CD14-positive monocyte (primary cell): Measurements from ENCODE around the gene PLA2G4D. TPM values are rescaled to one million over a fixed set of nuclear protein-coding genes. Genes with fewer than 3 reads are reported as not detected.

Experiments
- DNase-seq, 3 donors: peaks; one replicate each; pipeline ENCODE4 v3.0.0-alpha.2; 2011 to 2022
- H2AFZ ChIP-seq: 2 replicates; pipeline ENCODE4 v1.6.0; 2012; ENCODE audit warnings: mild to moderate bottlenecking, low read depth, low read length, inconsistent platforms; ENCODE audit not compliant: insufficient read depth, poor library complexity, severe bottlenecking
- H3K27ac ChIP-seq, 2 donors: 1 replicate in 1 of 2; 2 replicates in 1 of 2; pipeline ENCODE4 v1.5.1; 2012 to 2013; ENCODE audit warnings: low read length in 2 of 2, control low read depth in 1 of 2, inconsistent platforms in 1 of 2, low read depth in 1 of 2, mild to moderate bottlenecking in 1 of 2
- H3K27me3 ChIP-seq, 2 donors: one replicate each; pipeline versions ENCODE4 v1.6.0 to v1.6.1; 2011 to 2013; ENCODE audit warnings: low read length in 2 of 2; ENCODE audit not compliant: control insufficient read depth in 2 of 2, insufficient read depth in 2 of 2
- H3K36me3 ChIP-seq, 2 donors: replicated peaks in 1 of 2; 1 replicate in 1 of 2; 2 replicates in 1 of 2; pipeline versions ENCODE4 v1.5.1 to v1.6.1; 2012 to 2013; ENCODE audit warnings: low read length in 2 of 2, control low read depth in 1 of 2, inconsistent platforms in 1 of 2, mild to moderate bottlenecking in 1 of 2; ENCODE audit not compliant: insufficient read depth in 2 of 2, control insufficient read depth in 1 of 2
- H3K4me1 ChIP-seq, 2 donors: 1 replicate in 1 of 2; 2 replicates in 1 of 2; pipeline versions ENCODE4 v1.5.1 to v1.6.1; 2012 to 2013; ENCODE audit warnings: low read length in 2 of 2, control low read depth in 1 of 2, inconsistent platforms in 1 of 2, mild to moderate bottlenecking in 1 of 2, moderate library complexity in 1 of 2; ENCODE audit not compliant: insufficient read depth in 2 of 2, control insufficient read depth in 1 of 2
- H3K4me2 ChIP-seq: replicated peaks from 2 replicates; pipeline ENCODE3; 2012; ENCODE audit warnings: low read length, moderate library complexity, mild to moderate bottlenecking; ENCODE audit not compliant: poor library complexity, severe bottlenecking; ENCODE audit errors: extremely low read depth
- H3K4me3 ChIP-seq, 3 experiments: fragments of 200-600 bp in 1 of 3; sonication (generic) in 1 of 3; replicated peaks in 1 of 3; 1 replicate in 2 of 3; 2 replicates in 1 of 3; pipeline ENCODE4 v1.5.1; 2011 to 2013; ENCODE audit warnings: low read length in 3 of 3, mild to moderate bottlenecking in 3 of 3, control low read depth in 2 of 3, low read depth in 2 of 3, inconsistent platforms in 1 of 3, moderate library complexity in 1 of 3
- H3K79me2 ChIP-seq: 2 replicates; pipeline ENCODE4 v1.6.0; 2012; ENCODE audit warnings: mild to moderate bottlenecking, control low read depth, inconsistent platforms, low read length, moderate library complexity; ENCODE audit not compliant: insufficient read depth
- H3K9ac ChIP-seq: 2 replicates; pipeline ENCODE4 v1.6.0; 2017; ENCODE audit warnings: low read length, mild to moderate bottlenecking; ENCODE audit not compliant: insufficient read depth, poor library complexity, severe bottlenecking
- H3K9me3 ChIP-seq, 2 donors: replicated peaks in 1 of 2; 1 replicate in 1 of 2; 2 replicates in 1 of 2; pipeline versions ENCODE4 v1.5.1 to v1.6.1; 2012 to 2013; ENCODE audit warnings: low read length in 2 of 2, control low read depth in 1 of 2; ENCODE audit not compliant: control insufficient read depth in 1 of 2, insufficient read depth in 1 of 2
- H4K20me1 ChIP-seq: 2 replicates; pipeline ENCODE4 v1.6.0; 2012; ENCODE audit warnings: mild to moderate bottlenecking, low read length, control low read depth, moderate library complexity; ENCODE audit not compliant: insufficient read depth
- H3K27ac Mint-ChIP-seq, 7 donors: one replicate each; pipeline ENCODE4 v1.8.0; 2020; ENCODE audit warnings: mild to moderate bottlenecking in 7 of 7, mixed read lengths in 7 of 7, moderate library complexity in 6 of 7, inconsistent platforms in 2 of 7
- H3K27me3 Mint-ChIP-seq, 3 donors: one replicate each; pipeline ENCODE4 v1.8.0; 2021 to 2022; ENCODE audit warnings: low read depth in 3 of 3, mild to moderate bottlenecking in 3 of 3, mixed read lengths in 3 of 3, moderate library complexity in 3 of 3, inconsistent platforms in 1 of 3
- H3K36me3 Mint-ChIP-seq, 2 donors: one replicate each; pipeline ENCODE4 v1.8.0; 2020; ENCODE audit warnings: mixed read lengths in 2 of 2, inconsistent platforms in 1 of 2, mild to moderate bottlenecking in 1 of 2
- H3K4me1 Mint-ChIP-seq: one replicate; pipeline ENCODE4 v1.8.0; 2020; ENCODE audit warnings: mild to moderate bottlenecking, mixed read lengths
- H3K4me3 Mint-ChIP-seq, 2 donors: one replicate each; pipeline ENCODE4 v1.8.0; 2020; ENCODE audit warnings: mild to moderate bottlenecking in 2 of 2, mixed read lengths in 2 of 2, moderate library complexity in 1 of 2
- H3K9me3 Mint-ChIP-seq, 7 donors: one replicate each; pipeline ENCODE4 v1.8.0; 2020 to 2022; ENCODE audit warnings: mixed read lengths in 7 of 7, mild to moderate bottlenecking in 6 of 7, moderate library complexity in 6 of 7, inconsistent platforms in 2 of 7
- WGBS: methylation state at CpG from one replicate; pipeline ENCODE4 v1.1.5; 2013; ENCODE audit warnings: missing lambda C conversion rate; ENCODE audit not compliant: insufficient coverage; 5-methylcytosine and 5-hydroxymethylcytosine counted together
- intact Hi-C, 2 donors: fragments of 100-400 bp; cut with micrococcal nuclease; formaldehyde crosslinking; loops; one replicate each; pipeline versions ENCODE4 v1.15.0 to v1.15.1; 2023
- polyA plus RNA-seq, 3 donors: library from polyadenylated mRNA; depleted of rRNA in 1 of 3; unstranded in 2 of 3; stranded (reverse) in 1 of 3; fragments of 300-500 nt in 2 of 3; fragments of >200 nt in 1 of 3; fragmentation: Illumina TruSeq in 2 of 3; gene quantifications; 1 replicate in 2 of 3; 2 replicates in 1 of 3; pipeline ENCODE4 v1.2.3, GENCODE V29; 2012 to 2021
- TF ChIP-seq, protein P1 (sequence below): fragments of 200-600 bp; IDR thresholded peaks from one replicate; pipeline ENCODE4 v1.8.0; 2022; ENCODE audit warnings: antibody characterized with exemption, mild to moderate bottlenecking

PLA2G4D gene
- polyA plus RNA-seq, 3 donors = not detected

DNA sequence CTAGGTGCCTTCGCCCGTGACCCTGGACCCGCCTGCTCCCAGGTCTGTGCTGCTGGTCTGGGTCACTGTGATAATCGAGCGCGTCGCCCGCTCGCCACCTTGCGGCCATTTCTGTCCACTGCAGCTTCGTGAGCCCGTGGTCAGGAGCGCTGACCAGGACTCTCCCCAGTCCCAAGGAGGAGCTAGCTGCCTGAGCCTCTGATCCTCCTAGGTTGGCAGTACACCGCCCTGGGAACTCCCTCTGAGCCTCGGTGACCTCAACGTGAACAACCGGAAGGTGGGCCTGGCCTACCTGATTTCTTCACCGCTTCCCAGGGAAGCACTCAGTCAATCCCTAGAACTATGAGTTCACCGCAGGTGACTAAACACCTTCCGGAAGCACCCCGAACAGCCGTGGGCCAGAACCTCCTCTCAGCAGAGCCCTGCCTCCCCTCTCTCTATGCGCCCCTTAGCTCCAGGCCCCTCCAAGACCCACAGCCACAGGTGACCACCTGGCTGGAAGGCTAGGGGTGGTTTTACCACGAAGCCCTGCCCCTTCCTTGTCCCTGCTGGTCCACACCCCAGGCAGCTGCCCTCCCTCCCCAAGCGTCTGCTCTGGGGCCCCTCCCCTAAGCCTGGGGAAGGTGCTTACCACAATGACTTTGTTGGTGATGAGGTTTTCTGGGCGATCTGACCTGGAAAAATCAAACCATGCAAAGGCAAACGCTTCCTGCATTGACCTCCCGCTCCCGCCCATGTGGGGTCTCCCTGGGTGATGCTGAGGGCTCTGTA, 9.7 kb downstream of the PLA2G4D start:
- Histone ChIP-seq H3K36me3 (no peaks in the 10 kb centered on the region), H4K20me1 (no peaks in the 10 kb centered on the region), H3K9me3 (no peaks in the 10 kb centered on the region), H3K79me2 (no peaks in the 10 kb centered on the region), H3K9ac (no peak overlapping the region), H2AFZ (peak overlapping the region; percentile 57), H3K4me3 (no peak overlapping the region), H3K27ac (no peak overlapping the region), H3K4me2 (peak overlapping the region; percentile 21), H3K4me1 (peaks cover 11% of the 10 kb centered on the region in 2 donors), H3K27me3 (no peaks in the 10 kb centered on the region)
- Mint-ChIP-seq H3K36me3 (no peaks in the 10 kb centered on the region), H3K9me3 (peaks cover 0 to 3% (median 0%) of the 10 kb centered on the region in 7 donors), H3K4me1 (peaks cover 17% of the 10 kb centered on the region), H3K4me3 (peak overlapping the region in 1 of 2 donors; percentile 71), H3K27me3 (peaks cover 4 to 13% (median 5%) of the 10 kb centered on the region in 3 donors), H3K27ac (peak overlapping the region in 3 of 7 donors; percentile 25 to 46 (median 26))
- TF ChIP-seq, protein P1, sequence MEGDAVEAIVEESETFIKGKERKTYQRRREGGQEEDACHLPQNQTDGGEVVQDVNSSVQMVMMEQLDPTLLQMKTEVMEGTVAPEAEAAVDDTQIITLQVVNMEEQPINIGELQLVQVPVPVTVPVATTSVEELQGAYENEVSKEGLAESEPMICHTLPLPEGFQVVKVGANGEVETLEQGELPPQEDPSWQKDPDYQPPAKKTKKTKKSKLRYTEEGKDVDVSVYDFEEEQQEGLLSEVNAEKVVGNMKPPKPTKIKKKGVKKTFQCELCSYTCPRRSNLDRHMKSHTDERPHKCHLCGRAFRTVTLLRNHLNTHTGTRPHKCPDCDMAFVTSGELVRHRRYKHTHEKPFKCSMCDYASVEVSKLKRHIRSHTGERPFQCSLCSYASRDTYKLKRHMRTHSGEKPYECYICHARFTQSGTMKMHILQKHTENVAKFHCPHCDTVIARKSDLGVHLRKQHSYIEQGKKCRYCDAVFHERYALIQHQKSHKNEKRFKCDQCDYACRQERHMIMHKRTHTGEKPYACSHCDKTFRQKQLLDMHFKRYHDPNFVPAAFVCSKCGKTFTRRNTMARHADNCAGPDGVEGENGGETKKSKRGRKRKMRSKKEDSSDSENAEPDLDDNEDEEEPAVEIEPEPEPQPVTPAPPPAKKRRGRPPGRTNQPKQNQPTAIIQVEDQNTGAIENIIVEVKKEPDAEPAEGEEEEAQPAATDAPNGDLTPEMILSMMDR = peak; percentile 94
- 31% methylated on average over 25 of the region's 29 CpGs for WGBS
- peak; percentile 65 to 70 (median 68) for DNase-seq
- intact Hi-C loops = loop anchor here (1.0 to 10.0 kb wide), 2 partner anchors 95 to 100 kb away; no protein-coding TSS in a partner anchor

DNA sequence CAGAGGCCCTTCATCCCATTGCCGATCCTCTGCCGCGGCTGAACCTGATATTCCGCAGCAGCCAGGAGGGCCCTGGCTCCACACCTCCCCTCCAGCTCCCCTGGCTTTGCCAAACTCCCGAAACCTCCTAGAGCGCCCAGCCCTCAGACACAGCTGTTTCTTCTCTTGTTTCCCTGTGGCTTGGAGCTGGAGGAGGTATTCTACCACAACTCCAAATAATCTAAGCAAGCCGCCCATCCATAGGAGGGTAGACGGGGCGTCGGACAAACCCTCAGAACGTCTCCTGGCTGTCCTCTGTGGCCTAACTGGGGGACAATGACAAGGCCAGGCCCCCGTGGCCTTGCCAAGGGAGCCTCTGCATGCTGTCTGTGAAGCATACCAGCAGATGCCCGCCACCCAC, 10.4 kb downstream of the PLA2G4D start:
- Mint-ChIP-seq H3K4me1 (peaks cover 14% of the 10 kb centered on the region), H3K27me3 (peaks cover 1 to 10% (median 5%) of the 10 kb centered on the region in 3 donors), H3K36me3 (no peaks in the 10 kb centered on the region), H3K27ac (peak overlapping the region in 2 of 7 donors; percentile 25 to 57), H3K9me3 (peaks cover 0 to 3% (median 0%) of the 10 kb centered on the region in 7 donors), H3K4me3 (no peak overlapping the region)
- Histone ChIP-seq H3K9me3 (no peaks in the 10 kb centered on the region), H3K9ac (no peak overlapping the region), H3K27me3 (no peaks in the 10 kb centered on the region), H3K36me3 (no peaks in the 10 kb centered on the region), H3K4me3 (no peak overlapping the region), H3K79me2 (no peaks in the 10 kb centered on the region), H2AFZ (peak overlapping the region; percentile 57), H3K4me1 (peaks cover 11% of the 10 kb centered on the region in 2 donors), H4K20me1 (no peaks in the 10 kb centered on the region), H3K4me2 (no peak overlapping the region), H3K27ac (no peak overlapping the region)
- 87% methylated on average over 9 of the region's 13 CpGs for WGBS
- TF ChIP-seq, protein P1 = no peak
- intact Hi-C loops = loop anchor here (1.0 to 10.0 kb wide), 2 partner anchors 95 to 99 kb away; no protein-coding TSS in a partner anchor
- DNase-seq = no peak
